Activated T-cell treated with anti-CD3 and anti-CD28 coated beads, Interleukin-2, amount 50 U/mL, for 72 hours (primary cell): Measurements from ENCODE around the gene LIM2. TPM values are rescaled to one million over a fixed set of nuclear protein-coding genes. Genes with fewer than 3 reads are reported as not detected.
A peak's percentile ranks its signal among the peaks of the same experiment; 100 is the strongest.

Experiments
- ATAC-seq, 2 donors: fragments of 150-1000 bp; cut with Tn5 transposase; replicated peaks in 1 of 2; 2 replicates each; pipeline ENCODE4 v1.10.0; 2021; ENCODE audit warnings: moderate library complexity in 2 of 2, mild to moderate bottlenecking in 1 of 2
- DNase-seq, 2 donors: peaks; one replicate each; pipeline ENCODE4 v3.0.0; 2021 to 2022; ENCODE audit warnings: mixed read lengths in 1 of 2
- H3K27ac Mint-ChIP-seq: one replicate; pipeline ENCODE4 v1.8.0; 2022; ENCODE audit warnings: mild to moderate bottlenecking, moderate library complexity, mixed read lengths
- H3K27me3 Mint-ChIP-seq: one replicate; pipeline ENCODE4 v1.8.0; 2022; ENCODE audit warnings: low read depth, mixed read lengths
- H3K36me3 Mint-ChIP-seq, 2 donors: one replicate each; pipeline ENCODE4 v1.8.0; 2022; ENCODE audit warnings: mixed read lengths in 2 of 2, mild to moderate bottlenecking in 1 of 2; ENCODE audit not compliant: insufficient read depth in 2 of 2
- H3K4me1 Mint-ChIP-seq: one replicate; pipeline ENCODE4 v1.8.0; 2022; ENCODE audit warnings: low read depth, mixed read lengths
- H3K4me3 Mint-ChIP-seq, 2 donors: one replicate each; pipeline ENCODE4 v1.8.0; 2022; ENCODE audit warnings: mild to moderate bottlenecking in 2 of 2, mixed read lengths in 2 of 2, moderate library complexity in 2 of 2
- H3K9me3 Mint-ChIP-seq, 2 donors: one replicate each; pipeline ENCODE4 v1.8.0; 2022; ENCODE audit warnings: mixed read lengths in 2 of 2
- total RNA-seq, 2 donors: library from RNA; stranded (reverse); gene quantifications; one replicate each; pipeline ENCODE4 v1.2.3, GENCODE V29; 2022

The LIM2 gene
- total RNA-seq, 2 donors from 2014 or later = 1.0 to 2.0 TPM

- no peaks in the 10 kb centered on the region for H3K27me3 Mint-ChIP-seq
- peak overlapping the region; percentile 72 for H3K27ac Mint-ChIP-seq
- ATAC-seq (peak; percentile 80 to 82), DNase-seq (peak; percentile 99 to 100)
- H3K4me1 Mint-ChIP-seq = peaks cover 77% of the 10 kb centered on the region
- H3K9me3 Mint-ChIP-seq = no peaks in the 10 kb centered on the region
- peaks cover 9 to 17% of the 10 kb centered on the region in 2 donors for H3K36me3 Mint-ChIP-seq
- H3K4me3 Mint-ChIP-seq = peak overlapping the region; percentile 99
Observed at GRCh38 chr19:51367565-51368365, 20.0 kb downstream of the LIM2 start.

GRCh38 chr19:51367255-51367564 lies 20.6 kb downstream of the LIM2 start:
- Mint-ChIP-seq H3K36me3 (peaks cover 9 to 17% of the 10 kb centered on the region in 2 donors), H3K4me1 (peaks cover 77% of the 10 kb centered on the region), H3K27ac (peak overlapping the region; percentile 72), H3K9me3 (no peaks in the 10 kb centered on the region), H3K27me3 (no peaks in the 10 kb centered on the region), H3K4me3 (peak overlapping the region; percentile 99)
- DNase-seq (no peak), ATAC-seq (no peak)

GRCh38 chr19:51366389-51367254 lies 21.2 kb downstream of the LIM2 start:
- Mint-ChIP-seq H3K4me3 (peak overlapping the region; percentile 99), H3K27me3 (no peaks in the 10 kb centered on the region), H3K9me3 (no peaks in the 10 kb centered on the region), H3K4me1 (peaks cover 76% of the 10 kb centered on the region), H3K27ac (peak overlapping the region; percentile 93), H3K36me3 (peaks cover 9 to 17% of the 10 kb centered on the region in 2 donors)
- DNase-seq (peak; percentile 94 to 97), ATAC-seq (peak; percentile 58 to 60)

- ATAC-seq (no peak), DNase-seq (no peak)
- no peaks in the 10 kb centered on the region for H3K9me3 Mint-ChIP-seq
- peaks cover 7 to 12% of the 10 kb centered on the region in 2 donors for H3K36me3 Mint-ChIP-seq
- no peaks in the 10 kb centered on the region for H3K27me3 Mint-ChIP-seq
- peak within 1 kb of the TSS; percentile 98 for H3K27ac Mint-ChIP-seq
- peak within 1 kb of the TSS; percentile 99 for H3K4me3 Mint-ChIP-seq
- H3K4me1 Mint-ChIP-seq = peaks cover 71% of the 10 kb centered on the region
Observed at GRCh38 chr19:51365965-51366388, 21.8 kb downstream of the LIM2 start, which contains the start of gene ETFB. Gene ETFB (minus strand): TSS chr19:51366388. CDS start chr19:51366326, 62 bp downstream.

- no peaks in the 10 kb centered on the region for H3K27me3 Mint-ChIP-seq
- H3K4me3 Mint-ChIP-seq = peak overlapping the region; percentile 99
- ATAC-seq (no peak), DNase-seq (no peak)
- peaks cover 68% of the 10 kb centered on the region for H3K4me1 Mint-ChIP-seq
- H3K27ac Mint-ChIP-seq = peak overlapping the region; percentile 98
- peaks cover 5 to 9% of the 10 kb centered on the region in 2 donors for H3K36me3 Mint-ChIP-seq
- no peaks in the 10 kb centered on the region for H3K9me3 Mint-ChIP-seq
Observed at GRCh38 chr19:51365211-51365964, 22.4 kb downstream of the LIM2 start.

GRCh38 chr19:51364200-51365106 lies 23.3 kb downstream of the LIM2 start:
- Mint-ChIP-seq H3K4me3 (peak overlapping the region; percentile 72 to 73), H3K36me3 (peaks cover 2 to 7% of the 10 kb centered on the region in 2 donors), H3K27me3 (no peaks in the 10 kb centered on the region), H3K9me3 (no peaks in the 10 kb centered on the region), H3K4me1 (peaks cover 70% of the 10 kb centered on the region), H3K27ac (peak overlapping the region; percentile 76)
- ATAC-seq (no peak), DNase-seq (no peak)

GRCh38 chr19:51361239-51361638 lies 26.5 kb downstream of the LIM2 start:
- no peaks in the 10 kb centered on the region for H3K27me3 Mint-ChIP-seq
- DNase-seq (no peak), ATAC-seq (no peak)
- peaks cover 4 to 6% of the 10 kb centered on the region in 2 donors for H3K36me3 Mint-ChIP-seq
- H3K4me1 Mint-ChIP-seq = peaks cover 75% of the 10 kb centered on the region
- H3K4me3 Mint-ChIP-seq = no peak overlapping the region
- H3K9me3 Mint-ChIP-seq = no peaks in the 10 kb centered on the region
- H3K27ac Mint-ChIP-seq = no peak overlapping the region

GRCh38 chr19:51359294-51359693 lies 28.5 kb downstream of the LIM2 start:
- ATAC-seq (no peak), DNase-seq (no peak)
- H3K4me1 Mint-ChIP-seq = peaks cover 76% of the 10 kb centered on the region
- peak overlapping the region in 1 of 2 donors; percentile 4 for H3K4me3 Mint-ChIP-seq
- no peaks in the 10 kb centered on the region for H3K27me3 Mint-ChIP-seq
- no peak overlapping the region for H3K27ac Mint-ChIP-seq
- H3K36me3 Mint-ChIP-seq = peaks cover 7 to 8% of the 10 kb centered on the region in 2 donors
- H3K9me3 Mint-ChIP-seq = peaks cover 0 to 2% of the 10 kb centered on the region in 2 donors

- Mint-ChIP-seq H3K4me3 (no peak overlapping the region), H3K27ac (no peak overlapping the region), H3K4me1 (peaks cover 66% of the 10 kb centered on the region), H3K27me3 (no peaks in the 10 kb centered on the region), H3K9me3 (peaks cover 0 to 2% of the 10 kb centered on the region in 2 donors), H3K36me3 (peaks cover 5 to 7% of the 10 kb centered on the region in 2 donors)
- ATAC-seq = no peak
- no peak for DNase-seq
Observed at GRCh38 chr19:51357952-51358351, 29.8 kb downstream of the LIM2 start.

- no peak for ATAC-seq
- Mint-ChIP-seq H3K36me3 (peaks cover 8 to 15% of the 10 kb centered on the region in 2 donors), H3K9me3 (peaks cover 0 to 2% of the 10 kb centered on the region in 2 donors), H3K4me1 (peaks cover 54% of the 10 kb centered on the region), H3K27me3 (no peaks in the 10 kb centered on the region), H3K4me3 (peak overlapping the region in 1 of 2 donors; percentile 31), H3K27ac (no peak overlapping the region)
- DNase-seq = no peak
Observed at GRCh38 chr19:51356159-51356801, 31.5 kb downstream of the LIM2 start.

GRCh38 chr19:51354742-51355148 lies 33.0 kb downstream of the LIM2 start:
- peak in 1 of 2 donors; percentile 41 for DNase-seq
- ATAC-seq = peak; percentile 83 to 86
- Mint-ChIP-seq H3K9me3 (peaks cover 0 to 2% of the 10 kb centered on the region in 2 donors), H3K36me3 (peaks cover 8 to 21% of the 10 kb centered on the region in 2 donors), H3K27me3 (no peaks in the 10 kb centered on the region), H3K4me3 (peak overlapping the region; percentile 76 to 84), H3K4me1 (peaks cover 46% of the 10 kb centered on the region), H3K27ac (peak overlapping the region; percentile 90)
